ENCODE measurements around the gene NRK.
A peak's percentile ranks its signal among the peaks of the same experiment; 100 is the strongest.
"Not testable (repeated sequence)": the region's sequence is repeated elsewhere in the genome, so short reads cannot be mapped to it uniquely, and the experiment has no call there.

NRK gene

GRCh38 chrX:105822138-105823091 is at the start of gene NRK:
Gene NRK, plus strand, starts transcription at chrX:105822539. Its CDS starts 307 bp downstream, at chrX:105822846.
- no peak for DNase-seq

- DNase-seq = no peak
Measured at GRCh38 chrX:105773801-105774200, 48.5 kb upstream of the NRK start.

- no peak for DNase-seq
Measured at GRCh38 chrX:105775679-105776078, 46.7 kb upstream of the NRK start.

GRCh38 chrX:105781804-105782203 is 40.5 kb upstream of the NRK start:
- DNase-seq = no peak

GRCh38 chrX:105796877-105797276 is 25.5 kb upstream of the NRK start:
- not testable (repeated sequence) for DNase-seq

GRCh38 chrX:105803891-105804290 is 18.4 kb upstream of the NRK start:
- DNase-seq = no peak

GRCh38 chrX:105805655-105806054 is 16.7 kb upstream of the NRK start:
- not testable (repeated sequence) for DNase-seq

- no peak for DNase-seq
Measured at GRCh38 chrX:105816517-105816916, 5.8 kb upstream of the NRK start.

GRCh38 chrX:105820247-105820646 is 2.1 kb upstream of the NRK start:
- no peak for DNase-seq

- DNase-seq = no peak
Measured at GRCh38 chrX:105821471-105822121, 743 bp upstream of the NRK start.

GRCh38 chrX:105823092-105823455 is 735 bp downstream of the NRK start:
- DNase-seq = no peak

GRCh38 chrX:105829011-105829410 is 6.7 kb downstream of the NRK start:
- DNase-seq = no peak

- DNase-seq = no peak
Measured at GRCh38 chrX:105837232-105837631, 14.9 kb downstream of the NRK start.

GRCh38 chrX:105845631-105846030 is 23.3 kb downstream of the NRK start:
- DNase-seq = no peak

- DNase-seq = not testable (repeated sequence)
Measured at GRCh38 chrX:105850100-105850499, 27.8 kb downstream of the NRK start.

- DNase-seq = no peak
Measured at GRCh38 chrX:105865709-105866108, 43.4 kb downstream of the NRK start.

- no peak for DNase-seq
Measured at GRCh38 chrX:105869701-105870100, 47.4 kb downstream of the NRK start.

- DNase-seq = no peak
Measured at GRCh38 chrX:105870445-105870844, 48.1 kb downstream of the NRK start.

GRCh38 chrX:105872941-105873340 is 50.6 kb downstream of the NRK start:
- DNase-seq = no peak

GRCh38 chrX:105874790-105875189 is 52.5 kb downstream of the NRK start:
- DNase-seq = no peak

- peak; percentile 38 for DNase-seq
Measured at GRCh38 chrX:105876658-105877057, 54.3 kb downstream of the NRK start.

- no peak for DNase-seq
Measured at GRCh38 chrX:105880491-105880890, 58.2 kb downstream of the NRK start.

- no peak for DNase-seq
Measured at GRCh38 chrX:105882581-105883275, 60.4 kb downstream of the NRK start.

- DNase-seq = no peak
Measured at GRCh38 chrX:105894721-105895120, 72.4 kb downstream of the NRK start.
